Amniotic epithelial cell (primary cell): Measurements from ENCODE around the gene CNKSR1.
"Not testable (repeated sequence)": the region's sequence is repeated elsewhere in the genome, so short reads cannot be mapped to it uniquely, and the experiment has no call there.

Experiments used
- DNase-seq: peaks from one replicate; pipeline ENCODE4 v3.0.0-alpha.2; 2010; ENCODE audit warnings: low read depth

The CNKSR1 gene

GRCh38 chr1:26230682-26231081, 53.4 kb downstream of the CNKSR1 start:
- DNase-seq = not testable (repeated sequence)

- DNase-seq = peak; percentile 94
Observed at GRCh38 chr1:26233903-26234643, 56.8 kb downstream of the CNKSR1 start, which contains the start of gene CEP85. TSS of gene CEP85 (plus strand) at chr1:26234200. CDS start at chr1:26239784, 5,584 bp downstream.

DNA sequence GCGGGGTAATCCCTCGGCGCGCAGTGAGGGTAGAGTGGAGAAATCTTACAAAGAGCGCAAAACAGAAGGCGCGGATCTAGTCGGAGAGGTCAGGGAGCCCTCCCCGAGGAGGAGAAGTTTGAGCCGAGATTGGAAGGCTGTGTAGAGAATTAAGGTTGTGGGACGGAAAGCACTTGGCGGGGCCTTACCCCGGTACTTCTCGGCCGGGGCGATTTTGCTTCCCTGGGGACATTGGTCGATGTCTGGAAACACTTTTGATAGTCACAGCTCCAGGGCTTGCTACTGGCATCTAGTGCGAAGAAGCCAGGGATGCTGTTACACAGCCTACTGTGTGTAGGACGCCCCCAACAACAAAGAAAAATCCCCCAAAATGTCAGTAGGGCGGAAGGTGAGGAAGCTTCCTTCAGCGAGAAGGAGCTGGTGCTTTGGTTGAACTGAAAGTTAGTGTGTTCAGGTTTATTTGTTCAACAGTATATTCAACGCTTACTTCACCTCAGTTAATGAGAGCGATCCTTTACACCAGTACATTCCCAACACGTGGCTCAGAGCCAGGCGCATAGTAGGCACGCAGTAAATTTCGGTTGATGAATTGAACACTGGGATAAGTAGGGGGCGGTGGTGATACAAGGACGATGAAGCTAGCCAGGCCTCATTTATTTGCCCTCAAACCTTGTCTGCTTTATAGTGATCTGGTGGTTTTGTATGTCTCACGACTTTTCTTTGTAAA, 57.5 kb downstream of the CNKSR1 start:
- peak; percentile 27 for DNase-seq

DNA sequence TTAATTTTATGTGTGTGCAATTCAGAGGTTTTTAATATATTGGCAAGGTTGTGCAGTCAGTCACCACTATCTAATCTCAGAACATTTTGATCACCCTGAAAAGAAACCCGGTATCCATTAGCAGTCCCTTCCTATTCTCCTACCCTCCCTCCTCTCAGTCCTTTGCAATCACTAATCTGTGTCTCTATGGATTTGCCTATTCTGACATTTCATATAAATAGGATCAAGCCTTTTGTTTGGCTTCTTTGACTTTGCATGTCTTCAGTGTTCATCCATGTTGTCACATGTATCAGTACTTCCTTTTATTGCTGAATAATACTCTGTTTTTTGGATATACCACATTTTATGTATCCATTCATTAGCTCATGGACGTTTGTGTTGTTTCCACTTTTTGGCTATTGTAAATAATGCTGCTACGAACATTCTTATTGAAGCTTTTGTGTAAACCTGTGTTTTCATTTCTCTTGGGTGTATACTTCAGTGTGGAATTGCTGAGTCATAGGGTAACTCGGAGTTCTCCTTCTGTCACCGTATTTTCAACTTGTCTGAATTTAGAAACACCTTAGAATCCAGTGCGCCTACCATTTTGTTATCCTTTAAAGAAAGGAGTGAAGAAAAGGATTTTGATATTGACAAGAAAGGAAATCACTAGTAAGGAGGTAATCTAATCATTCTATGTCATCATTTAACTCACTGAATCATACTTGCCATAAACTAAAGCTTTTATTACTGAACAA, 60.1 kb downstream of the CNKSR1 start:
- DNase-seq = peak; percentile 27
